ENCODE data around the gene DPM2. TPM values are rescaled to one million over a fixed set of nuclear protein-coding genes. Genes with fewer than 3 reads are reported as not detected.

Gene DPM2
- total and polyA plus RNA-seq, 3 donors from 2014 or later: 33.5 to 46.6 (median 36.4) TPM

GRCh38 chr9:127979333-127980059, 41.8 kb upstream of the DPM2 start:
- intact Hi-C loops (cut with DNase I; ENCODE audit: low total_unique reads): no loop called here
- WGBS, 2 donors: 0 to 3% methylated on average over 2 to 24 of the region's 24 CpGs
- Histone ChIP-seq H3K36me3 (ENCODE audit: low read depth, missing control alignments) (no peaks in the 10 kb centered on the region), H3K9me3 (no peaks in the 10 kb centered on the region), H3K27ac (peak overlapping the region; percentile 69 to 85), H3K4me3 (peak overlapping the region; percentile 88 to 89), H3K27me3 (no peaks in the 10 kb centered on the region), H3K4me1 (peaks cover 50% of the 10 kb centered on the region)
- DNase-seq: peak; percentile 57
- no peak for TF ChIP-seq CTCF (IDR thresholded peaks at IDR 0.05)
- no peak for TF ChIP-seq POLR2A (IDR thresholded peaks at IDR 0.05)

- TF ChIP-seq CTCF (IDR thresholded peaks at IDR 0.05) (no peak), POLR2A (IDR thresholded peaks at IDR 0.05) (no peak)
- WGBS, 2 donors: 33 to 46% methylated on average over 5 of the region's 5 CpGs
- no peaks in the 10 kb centered on the region for H3K36me3 ChIP-seq (ENCODE audit: low read depth, missing control alignments)
- H3K27ac ChIP-seq: peak overlapping the region; percentile 69 to 85
- H3K4me1 ChIP-seq: peaks cover 55% of the 10 kb centered on the region
- intact Hi-C loops (cut with DNase I; ENCODE audit: low total_unique reads): no loop called here
- no peaks in the 10 kb centered on the region for H3K9me3 ChIP-seq
- DNase-seq: no peak
- H3K27me3 ChIP-seq: no peaks in the 10 kb centered on the region
- peak overlapping the region; percentile 88 to 89 for H3K4me3 ChIP-seq
Measured at GRCh38 chr9:127979015-127979332, 41.3 kb upstream of the DPM2 start.

- H3K36me3 ChIP-seq (ENCODE audit: low read depth, missing control alignments): no peaks in the 10 kb centered on the region
- H3K9me3 ChIP-seq: no peaks in the 10 kb centered on the region
- H3K4me1 ChIP-seq: peaks cover 64% of the 10 kb centered on the region
- WGBS, 2 donors: 30 to 67% methylated on average over 12 of the region's 12 CpGs
- no peaks in the 10 kb centered on the region for H3K27me3 ChIP-seq
- H3K4me3 ChIP-seq: peak overlapping the region in 1 of 2 donors; percentile 89
- no peak for TF ChIP-seq POLR2A (IDR thresholded peaks at IDR 0.05)
- TF ChIP-seq CTCF (IDR thresholded peaks at IDR 0.05): no peak
- intact Hi-C loops (cut with DNase I; ENCODE audit: low total_unique reads): no loop called here
- DNase-seq: peak; percentile 89
- H3K27ac ChIP-seq: peak overlapping the region; percentile 69 to 78
Measured at GRCh38 chr9:127977884-127978647, 40.4 kb upstream of the DPM2 start.

GRCh38 chr9:127977009-127977883, 39.6 kb upstream of the DPM2 start:
- H3K4me1 ChIP-seq: peaks cover 64% of the 10 kb centered on the region
- H3K4me3 ChIP-seq: peak overlapping the region in 1 of 2 donors; percentile 89

More at GRCh38 chr9:127977009-127977883, 39.6 kb upstream of the DPM2 start:
- intact Hi-C loops (cut with DNase I; ENCODE audit: low total_unique reads): no loop called here
- DNase-seq: no peak
- TF ChIP-seq POLR2A (IDR thresholded peaks at IDR 0.05): no peak
- TF ChIP-seq CTCF (IDR thresholded peaks at IDR 0.05): no peak
- no peaks in the 10 kb centered on the region for H3K36me3 ChIP-seq (ENCODE audit: low read depth, missing control alignments)
- H3K27me3 ChIP-seq: no peaks in the 10 kb centered on the region
- H3K27ac ChIP-seq: peak overlapping the region; percentile 65 to 78
- no peaks in the 10 kb centered on the region for H3K9me3 ChIP-seq
- 28 to 59% methylated on average over 6 to 7 of the region's 7 CpGs for WGBS, 2 donors
